ENCODE measurements around the gene USP10.

DNA sequence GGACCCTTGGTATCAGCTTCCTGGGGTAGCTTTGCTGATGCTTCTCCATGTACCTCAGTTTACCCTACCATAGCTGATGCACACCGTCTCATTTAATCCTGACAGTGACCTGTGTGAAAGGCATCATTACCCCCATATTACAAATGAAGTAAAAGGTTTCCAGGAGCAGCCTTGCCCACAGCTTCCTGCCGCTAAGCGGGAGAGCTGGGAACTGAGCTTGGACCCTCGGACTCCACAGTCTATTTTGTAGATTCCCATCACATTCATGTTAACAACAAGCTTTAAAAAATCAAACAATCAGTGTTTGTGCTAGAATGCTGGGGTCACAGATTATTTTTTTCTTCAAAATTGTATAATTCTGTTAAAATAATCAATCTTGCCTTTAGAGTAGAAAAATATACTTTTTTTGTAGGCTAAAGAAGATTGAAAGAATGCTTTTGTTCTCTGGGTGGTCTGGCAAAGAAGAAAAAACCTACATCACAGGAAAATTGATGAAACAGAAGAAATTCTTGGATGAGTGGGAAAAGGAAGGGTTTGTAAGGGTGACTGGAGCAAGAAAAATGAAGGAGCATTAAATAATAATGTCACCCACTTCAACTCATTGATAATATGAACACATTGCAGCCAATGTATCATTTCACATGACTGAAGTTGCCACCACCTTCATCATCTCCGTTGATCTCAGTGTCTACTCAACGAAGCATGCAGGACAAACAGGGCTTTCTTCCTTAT is 9.5 kb upstream of the USP10 start:
- TF ChIP-seq, protein P1, sequence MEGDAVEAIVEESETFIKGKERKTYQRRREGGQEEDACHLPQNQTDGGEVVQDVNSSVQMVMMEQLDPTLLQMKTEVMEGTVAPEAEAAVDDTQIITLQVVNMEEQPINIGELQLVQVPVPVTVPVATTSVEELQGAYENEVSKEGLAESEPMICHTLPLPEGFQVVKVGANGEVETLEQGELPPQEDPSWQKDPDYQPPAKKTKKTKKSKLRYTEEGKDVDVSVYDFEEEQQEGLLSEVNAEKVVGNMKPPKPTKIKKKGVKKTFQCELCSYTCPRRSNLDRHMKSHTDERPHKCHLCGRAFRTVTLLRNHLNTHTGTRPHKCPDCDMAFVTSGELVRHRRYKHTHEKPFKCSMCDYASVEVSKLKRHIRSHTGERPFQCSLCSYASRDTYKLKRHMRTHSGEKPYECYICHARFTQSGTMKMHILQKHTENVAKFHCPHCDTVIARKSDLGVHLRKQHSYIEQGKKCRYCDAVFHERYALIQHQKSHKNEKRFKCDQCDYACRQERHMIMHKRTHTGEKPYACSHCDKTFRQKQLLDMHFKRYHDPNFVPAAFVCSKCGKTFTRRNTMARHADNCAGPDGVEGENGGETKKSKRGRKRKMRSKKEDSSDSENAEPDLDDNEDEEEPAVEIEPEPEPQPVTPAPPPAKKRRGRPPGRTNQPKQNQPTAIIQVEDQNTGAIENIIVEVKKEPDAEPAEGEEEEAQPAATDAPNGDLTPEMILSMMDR (conservative IDR thresholded peaks at IDR 0.05; ENCODE audit: low read length) = no peak
- TF ChIP-seq EZH2phosphoT487 (IDR thresholded peaks at IDR 0.05; ENCODE audit: borderline replicate concordance, low read depth, low read length) = no peak

Measured in OCI-LY7 (cell line).